PC-3 (cell line): ENCODE data around the gene PLCB2.

Source experiments
- CTCF ChIP-seq: fragments of 300-600 bp; sonication (generic); conservative IDR thresholded peaks from 2 replicates; pipeline ENCODE4 v1.5.1; 2017; ENCODE audit warnings: antibody characterized with exemption, low read depth, mild to moderate bottlenecking, low read length
- EZH2 ChIP-seq: fragments of 300-600 bp; sonication (generic); IDR thresholded peaks from one replicate; pipeline ENCODE4 v1.6.1; 2017; ENCODE audit warnings: antibody characterized with exemption, mild to moderate bottlenecking, low read length; ENCODE audit not compliant: unreplicated experiment
- EZH2phosphoT487 ChIP-seq: fragments of 300-600 bp; sonication (generic); IDR thresholded peaks from 2 replicates; pipeline ENCODE4 v1.6.1; 2018; ENCODE audit warnings: mild to moderate bottlenecking, antibody characterized with exemption, low read length, borderline replicate concordance

- TF ChIP-seq CTCF = no peak
- TF ChIP-seq EZH2 = no peak
- TF ChIP-seq EZH2phosphoT487 = no peak
Measured at GRCh38 chr15:40276927-40277326, 30.8 kb downstream of the PLCB2 start.
